Heart right ventricle (tissue), 16 donors: Measurements from ENCODE around the gene FHIT. TPM values are rescaled to one million over a fixed set of nuclear protein-coding genes. Genes with fewer than 3 reads are reported as not detected.

Source experiments
- ATAC-seq, 8 donors: fragments of 200-7000 bp; cut with Tn5 transposase; one replicate each; pipeline ENCODE4 v1.9.1; 2020; ENCODE audit warnings: mild to moderate bottlenecking in 8 of 8, moderate library complexity in 8 of 8, moderate number of reproducible peaks in 1 of 8
- DNase-seq, 2 donors: peaks; one replicate each; pipeline ENCODE4 v3.0.0-alpha.2; 2020
- H3K27ac ChIP-seq, 10 donors: fragments of 200-600 bp; sonication (generic) in 2 of 10; one replicate each; pipeline versions ENCODE4 v1.5.0 to v1.8.0; 2020 to 2022; ENCODE audit warnings: mild to moderate bottlenecking in 3 of 10
- H3K27me3 ChIP-seq, 7 donors: fragments of 200-600 bp; one replicate each; pipeline ENCODE4 v1.8.0; 2021 to 2022; ENCODE audit warnings: mild to moderate bottlenecking in 2 of 7
- H3K36me3 ChIP-seq, 9 donors: fragments of 200-600 bp; sonication (generic) in 1 of 9; one replicate each; pipeline versions ENCODE4 v1.5.0 to v1.8.0; 2020 to 2022; ENCODE audit warnings: mild to moderate bottlenecking in 2 of 9
- H3K4me1 ChIP-seq, 9 donors: fragments of 200-600 bp; sonication (generic) in 1 of 9; one replicate each; pipeline versions ENCODE4 v1.5.0 to v1.8.0; 2020 to 2022; ENCODE audit warnings: mild to moderate bottlenecking in 4 of 9
- H3K4me3 ChIP-seq, 10 donors: fragments of 200-600 bp; sonication (generic) in 2 of 10; one replicate each; pipeline versions ENCODE4 v1.5.0 to v1.8.0; 2020 to 2022; ENCODE audit warnings: mild to moderate bottlenecking in 7 of 10, moderate library complexity in 2 of 10
- H3K9me3 ChIP-seq, 11 donors: fragments of 200-600 bp in 10 of 11; sonication (generic) in 2 of 11; one replicate each; pipeline versions ENCODE4 v1.5.0 to v1.8.0; 2013 to 2022; ENCODE audit warnings: mild to moderate bottlenecking in 2 of 11, control low read depth in 1 of 11, moderate library complexity in 1 of 11
- CTCF ChIP-seq, 9 donors: fragments of 200-600 bp; sonication (generic) in 2 of 9; IDR thresholded peaks; one replicate each; pipeline versions ENCODE4 v1.5.0 to v1.8.0; 2021 to 2022; ENCODE audit warnings: antibody characterized with exemption in 9 of 9, mild to moderate bottlenecking in 5 of 9, moderate library complexity in 1 of 9
- WGBS, 2 donors: extraction: QIAGEN DNeasy Blood & Tissue Kit; methylation state at CpG; one replicate each; pipeline ENCODE4 v1.1.7; 2013; ENCODE audit warnings: inconsistent platforms in 1 of 2; 5-methylcytosine and 5-hydroxymethylcytosine counted together
- intact Hi-C, 10 donors: fragments of 100-400 bp; cut with DNase I; formaldehyde crosslinking; loops; one replicate each; pipeline versions ENCODE4 v1.11.1 to v1.14.2; 2022
- polyA plus RNA-seq, 2 donors: library from polyadenylated mRNA; stranded (reverse); fragments of 200-250 nt; gene quantifications; one replicate each; pipeline ENCODE4 v1.2.3, GENCODE V29; 2013
- total RNA-seq, 10 donors: library from RNA; stranded (reverse); fragmentation: NEBNext Ultra II Directional in 3 of 10; extraction: Animal tissue kit (Norgen Biotek cat#: 25700) in 3 of 10; gene quantifications; one replicate each; pipeline versions ENCODE4 v1.2.1 to v1.2.4, GENCODE V29; 2021 to 2023
- donor health status: Arrhythmogenic right ventricular cardiomyopathy.
- donor health status: ischemic (EF 13 %, LVEDD 7.1; RV severe dilation, severe dysfunction).
- donor health status: healthy with polysubstance abuse.
- donor health status: DM: no; HTN: yes; CAD: no.
- donor health status: DM: no; HTN: no; CAD: no.
- donor health status: ischemic (EF 25% LVEDD 6.9; RV normal size, moderate dysfunction).
- donor health status: ischemic (EF 25% LVEDD 5.7; RV mildly dilated, moderate dysfunction).
- donor health status: healthy.
- donor health status: DM: yes; HTN: yes; CAD: no.
- donor health status: Ischemic cardiomyopathy.
- donor health status: ischemic (EF 35%, LVEDD 5.7; RV mildly dilated, moderate dysfunction).
- donor health status: nonischemic (EF 11% LVEDD 7.7; RV severe dilation, severe dysfunction).
- donor health status: DM: yes; HTN: yes; CAD: no.
- donor health status: PGD.
- donor health status: ischemic (EF 29% LVEDD 5.4; RV normal size, mild dysfunction).
- donor health status: nonischemic (EF 23%, LVEDD 6.1; RV moderate dilation, normal function).

Gene FHIT
- total and polyA plus RNA-seq, 12 donors: 4.7 to 25.5 (median 18.3) TPM

- DNase-seq (no peak), ATAC-seq (no peak)
- Histone ChIP-seq H3K36me3 (no peaks in the 10 kb centered on the region), H3K9me3 (no peaks in the 10 kb centered on the region), H3K27ac (no peak overlapping the region), H3K27me3 (no peaks in the 10 kb centered on the region), H3K4me3 (no peak overlapping the region), H3K4me1 (no peaks in the 10 kb centered on the region)
- intact Hi-C loops: no loop called here
- TF ChIP-seq CTCF (IDR thresholded peaks at IDR 0.05): no peak
- WGBS, 2 donors: 48 to 65% methylated on average over 3 of the region's 3 CpGs
Measured at GRCh38 chr3:60792249-60792852, 458.9 kb downstream of the FHIT start.

- DNase-seq: no peak
- H3K27ac ChIP-seq: no peak overlapping the region
- H3K4me1 ChIP-seq: no peaks in the 10 kb centered on the region
- H3K27me3 ChIP-seq: no peaks in the 10 kb centered on the region
- 93 to 95% methylated on average over 3 of the region's 3 CpGs for WGBS, 2 donors
- intact Hi-C loops: no loop called here
- peaks cover 0 to 5% (median 0%) of the 10 kb centered on the region in 11 donors for H3K9me3 ChIP-seq
- H3K4me3 ChIP-seq: no peak overlapping the region
- no peak for TF ChIP-seq CTCF (IDR thresholded peaks at IDR 0.05)
- ATAC-seq: no peak
- no peaks in the 10 kb centered on the region for H3K36me3 ChIP-seq
Measured at GRCh38 chr3:60788185-60788584, 463.1 kb downstream of the FHIT start.

GRCh38 chr3:60781935-60782334 lies 469.3 kb downstream of the FHIT start:
- Histone ChIP-seq H3K4me3 (no peak overlapping the region), H3K4me1 (no peaks in the 10 kb centered on the region), H3K27me3 (no peaks in the 10 kb centered on the region), H3K27ac (no peak overlapping the region), H3K36me3 (no peaks in the 10 kb centered on the region), H3K9me3 (peaks cover 0 to 31% (median 0%) of the 10 kb centered on the region in 11 donors)
- WGBS, 2 donors: 42 to 95% methylated on average over 1 of the region's 1 CpG
- no peak for DNase-seq
- intact Hi-C loops: no loop called here
- no peak for ATAC-seq
- no peak for TF ChIP-seq CTCF (IDR thresholded peaks at IDR 0.05)

DNA sequence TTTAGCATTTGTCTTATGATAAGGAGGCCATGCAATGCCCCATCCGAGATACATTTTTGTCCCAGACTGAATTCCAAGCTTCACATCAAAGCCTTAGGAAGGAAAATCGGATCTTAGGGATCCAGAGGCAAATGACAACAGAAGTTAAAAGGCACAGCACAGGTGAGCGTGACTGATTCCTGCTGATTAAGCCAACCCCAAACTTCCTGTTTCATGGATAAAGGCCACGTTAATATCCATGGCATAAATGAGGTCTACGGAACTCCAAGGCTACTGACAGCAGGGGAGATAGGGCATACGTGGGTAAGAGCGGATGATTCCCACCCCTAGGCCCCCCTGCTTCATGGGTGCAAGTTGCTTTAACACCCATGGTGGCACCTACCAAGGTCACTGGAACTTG lies 471.6 kb downstream of the FHIT start:
- no peaks in the 10 kb centered on the region for H3K36me3 ChIP-seq
- no peak overlapping the region for H3K27ac ChIP-seq
- WGBS, 2 donors: 87 to 92% methylated on average over 7 of the region's 7 CpGs
- H3K4me1 ChIP-seq: no peaks in the 10 kb centered on the region
- intact Hi-C loops: no loop called here
- H3K9me3 ChIP-seq: peaks cover 0 to 43% (median 0%) of the 10 kb centered on the region in 11 donors
- DNase-seq: no peak
- no peak overlapping the region for H3K4me3 ChIP-seq
- H3K27me3 ChIP-seq: no peaks in the 10 kb centered on the region
- no peak for TF ChIP-seq CTCF (IDR thresholded peaks at IDR 0.05)
- ATAC-seq: no peak
